ENCODE results near the gene ZNF512B.

ZNF512B gene

GRCh38 chr20:64005394-64005793, 35.7 kb upstream of the ZNF512B start:
- TF ChIP-seq CTCF (IDR thresholded peaks at IDR 0.05): no peak
- no peak overlapping the region for H3K9ac ChIP-seq
- H3K9me3 ChIP-seq (ENCODE audit: control insufficient read depth, low read length): no peaks in the 10 kb centered on the region
- peaks cover 44% of the 10 kb centered on the region for H3K79me2 ChIP-seq
- H2AFZ ChIP-seq: no peak overlapping the region
- H3K4me3 ChIP-seq (ENCODE audit: low read depth, low read length): no peak overlapping the region
- no peaks in the 10 kb centered on the region for H3K36me3 ChIP-seq (ENCODE audit: control insufficient read depth, insufficient read depth, low read length)
- no peak overlapping the region for H3K27ac ChIP-seq
- no peak overlapping the region for H3K4me2 ChIP-seq (ENCODE audit: low read length)
- H3K27me3 ChIP-seq (ENCODE audit: control insufficient read depth, insufficient read depth, low read length): no peaks in the 10 kb centered on the region
- no peaks in the 10 kb centered on the region for H3K4me1 ChIP-seq

GRCh38 chr20:64003960-64004725, 34.4 kb upstream of the ZNF512B start:
- Histone ChIP-seq H3K9ac (no peak overlapping the region), H3K4me2 (ENCODE audit: low read length) (no peak overlapping the region), H2AFZ (no peak overlapping the region), H3K27ac (no peak overlapping the region), H3K9me3 (ENCODE audit: control insufficient read depth, low read length) (no peaks in the 10 kb centered on the region), H3K27me3 (ENCODE audit: control insufficient read depth, insufficient read depth, low read length) (no peaks in the 10 kb centered on the region), H3K4me3 (ENCODE audit: low read depth, low read length) (no peak overlapping the region), H3K79me2 (peaks cover 37% of the 10 kb centered on the region), H3K36me3 (ENCODE audit: control insufficient read depth, insufficient read depth, low read length) (no peaks in the 10 kb centered on the region), H3K4me1 (no peaks in the 10 kb centered on the region)
- no peak for TF ChIP-seq CTCF (IDR thresholded peaks at IDR 0.05)

- Histone ChIP-seq H3K27me3 (ENCODE audit: control insufficient read depth, insufficient read depth, low read length) (no peaks in the 10 kb centered on the region), H3K27ac (no peak overlapping the region), H3K36me3 (ENCODE audit: control insufficient read depth, insufficient read depth, low read length) (no peaks in the 10 kb centered on the region), H3K9me3 (ENCODE audit: control insufficient read depth, low read length) (no peaks in the 10 kb centered on the region), H3K4me2 (ENCODE audit: low read length) (no peak overlapping the region), H3K79me2 (peaks cover 21% of the 10 kb centered on the region), H3K4me1 (no peaks in the 10 kb centered on the region), H3K9ac (no peak overlapping the region), H3K4me3 (ENCODE audit: low read depth, low read length) (no peak overlapping the region), H2AFZ (no peak overlapping the region)
- TF ChIP-seq CTCF (IDR thresholded peaks at IDR 0.05): no peak
Measured at GRCh38 chr20:64001607-64002011, 31.9 kb upstream of the ZNF512B start.

GRCh38 chr20:64000906-64001305, 31.2 kb upstream of the ZNF512B start:
- no peak overlapping the region for H3K9ac ChIP-seq
- no peaks in the 10 kb centered on the region for H3K9me3 ChIP-seq (ENCODE audit: control insufficient read depth, low read length)
- H3K4me2 ChIP-seq (ENCODE audit: low read length): no peak overlapping the region
- H2AFZ ChIP-seq: no peak overlapping the region
- no peaks in the 10 kb centered on the region for H3K27me3 ChIP-seq (ENCODE audit: control insufficient read depth, insufficient read depth, low read length)
- no peaks in the 10 kb centered on the region for H3K36me3 ChIP-seq (ENCODE audit: control insufficient read depth, insufficient read depth, low read length)
- H3K4me1 ChIP-seq: no peaks in the 10 kb centered on the region
- peaks cover 16% of the 10 kb centered on the region for H3K79me2 ChIP-seq
- H3K4me3 ChIP-seq (ENCODE audit: low read depth, low read length): no peak overlapping the region
- no peak for TF ChIP-seq CTCF (IDR thresholded peaks at IDR 0.05)
- no peak overlapping the region for H3K27ac ChIP-seq

- Histone ChIP-seq H3K36me3 (ENCODE audit: control insufficient read depth, insufficient read depth, low read length) (no peaks in the 10 kb centered on the region), H3K9me3 (ENCODE audit: control insufficient read depth, low read length) (no peaks in the 10 kb centered on the region), H3K79me2 (peaks cover 11% of the 10 kb centered on the region), H2AFZ (no peak overlapping the region), H3K9ac (no peak overlapping the region), H3K27me3 (ENCODE audit: control insufficient read depth, insufficient read depth, low read length) (no peaks in the 10 kb centered on the region), H3K27ac (no peak overlapping the region), H3K4me3 (ENCODE audit: low read depth, low read length) (no peak overlapping the region), H3K4me1 (peaks cover 11% of the 10 kb centered on the region), H3K4me2 (ENCODE audit: low read length) (no peak overlapping the region)
- no peak for TF ChIP-seq CTCF (IDR thresholded peaks at IDR 0.05)
Measured at GRCh38 chr20:63982937-63983336, 13.2 kb upstream of the ZNF512B start.

Data from parathyroid adenoma (tissue), 2 donors.